Breast epithelium (tissue), 4 donors: Measurements from ENCODE around the gene CCDC97. TPM values are rescaled to one million over a fixed set of nuclear protein-coding genes. Genes with fewer than 3 reads are reported as not detected.
A peak's percentile ranks its signal among the peaks of the same experiment; 100 is the strongest.

ENCODE experiments used
- DNase-seq, 2 donors: peaks; one replicate each; pipeline ENCODE4 v3.0.0-alpha.2; 2019; ENCODE audit warnings: low spot score in 2 of 2
- H3K27ac ChIP-seq, 2 donors: fragments of 200-600 bp; sonication (generic) in 1 of 2; one replicate each; pipeline ENCODE4 v1.5.1; 2016 to 2019; ENCODE audit warnings: mild to moderate bottlenecking in 1 of 2
- H3K27me3 ChIP-seq, 2 donors: fragments of 200-600 bp; sonication (generic) in 1 of 2; one replicate each; pipeline versions ENCODE4 v1.5.1 to v1.6.0; 2017 to 2019; ENCODE audit warnings: control low read depth in 1 of 2, mild to moderate bottlenecking in 1 of 2
- H3K36me3 ChIP-seq: fragments of 200-600 bp; one replicate; pipeline ENCODE4 v1.5.1; 2019
- H3K4me1 ChIP-seq, 2 donors: fragments of 200-600 bp; sonication (generic); one replicate each; pipeline ENCODE4 v1.5.1; 2016 to 2019; ENCODE audit warnings: control low read depth in 1 of 2
- H3K4me3 ChIP-seq, 3 donors: fragments of 200-600 bp; sonication (generic); 1 replicate in 2 of 3; 2 replicates in 1 of 3; pipeline ENCODE4 v1.5.1; 2016 to 2019; ENCODE audit warnings: mild to moderate bottlenecking in 3 of 3, moderate library complexity in 2 of 3
- H3K9me3 ChIP-seq, 2 donors: fragments of 200-600 bp; sonication (generic) in 1 of 2; one replicate each; pipeline ENCODE4 v1.5.1; 2016 to 2019; ENCODE audit warnings: control low read depth in 1 of 2
- POLR2A ChIP-seq: fragments of 450-650 bp; IDR thresholded peaks from one replicate; pipeline ENCODE4 v1.6.1; 2016; ENCODE audit warnings: antibody characterized with exemption, mild to moderate bottlenecking, moderate library complexity
- POLR2AphosphoS5 ChIP-seq, 3 donors: sonication (generic); formaldehyde crosslinking; IDR thresholded peaks; one replicate each; pipeline ENCODE4 v1.6.1; 2017; ENCODE audit warnings: antibody characterized with exemption in 3 of 3
- intact Hi-C: fragments of 100-400 bp; cut with DNase I; formaldehyde crosslinking; loops from one replicate; pipeline ENCODE4 v1.15.1; 2023; ENCODE audit warnings: low total_unique reads
- total RNA-seq, 3 donors: library from RNA; depleted of rRNA; stranded (reverse); fragments of >200 nt; gene quantifications; one replicate each; pipeline ENCODE4 v1.1.0, GENCODE V29; 2016
- TF ChIP-seq, protein P1 (sequence below), 3 donors: fragments of 450-650 bp; IDR thresholded peaks; one replicate each; pipeline ENCODE4 v1.5.1; 2016 to 2017; ENCODE audit warnings: antibody characterized with exemption in 3 of 3, mild to moderate bottlenecking in 3 of 3, moderate library complexity in 3 of 3

The CCDC97 gene
- total RNA-seq, 3 donors from 2014 or later = 15.4 to 15.7 (median 15.4) TPM

DNA sequence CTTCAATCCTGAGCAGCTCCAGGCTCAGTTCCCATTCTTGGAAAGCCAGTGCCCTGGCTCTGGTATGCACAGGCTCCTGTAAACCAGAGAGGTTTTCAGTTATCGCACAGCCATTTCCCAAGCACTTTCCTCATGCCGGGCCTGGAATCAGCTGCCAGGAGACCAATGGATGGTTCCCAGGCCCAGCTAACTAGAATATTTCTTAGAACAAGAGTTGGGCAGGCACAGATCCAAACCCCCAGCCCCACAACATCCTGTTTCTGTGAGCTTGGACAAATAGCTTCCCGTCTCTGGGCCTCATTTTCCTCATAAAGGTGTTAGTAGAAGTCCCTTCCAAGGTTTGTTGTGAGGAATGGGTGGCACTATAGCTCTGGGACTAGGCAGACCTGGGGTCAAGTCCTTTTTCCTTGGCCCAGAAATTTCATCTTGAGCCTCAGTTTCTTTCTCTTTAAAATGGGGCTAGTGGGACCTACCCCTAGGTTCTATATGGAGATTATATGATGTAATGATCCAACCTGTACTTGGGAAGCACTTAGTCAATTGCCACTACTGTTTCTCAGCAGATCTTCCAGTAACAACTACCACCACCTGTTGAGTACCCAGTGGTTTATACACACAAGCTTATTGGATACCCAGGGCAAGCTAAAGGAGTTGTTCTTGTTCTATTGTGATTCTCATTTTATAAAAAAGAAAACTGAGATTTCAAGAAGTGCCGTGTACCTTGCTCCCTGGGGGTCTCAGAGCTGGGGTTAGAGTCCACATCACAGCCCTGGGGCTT, 5.1 kb upstream of the CCDC97 start:
- H3K4me3 ChIP-seq = no peak overlapping the region
- no peaks in the 10 kb centered on the region for H3K27me3 ChIP-seq
- no peak for DNase-seq
- H3K36me3 ChIP-seq = peaks cover 24% of the 10 kb centered on the region
- H3K4me1 ChIP-seq = peaks cover 2 to 8% of the 10 kb centered on the region in 2 donors
- H3K9me3 ChIP-seq = no peaks in the 10 kb centered on the region
- intact Hi-C loops = loop anchor here (5.0 kb wide), 1 partner anchor 348 kb away; no protein-coding TSS in a partner anchor
- TF ChIP-seq, protein P1, sequence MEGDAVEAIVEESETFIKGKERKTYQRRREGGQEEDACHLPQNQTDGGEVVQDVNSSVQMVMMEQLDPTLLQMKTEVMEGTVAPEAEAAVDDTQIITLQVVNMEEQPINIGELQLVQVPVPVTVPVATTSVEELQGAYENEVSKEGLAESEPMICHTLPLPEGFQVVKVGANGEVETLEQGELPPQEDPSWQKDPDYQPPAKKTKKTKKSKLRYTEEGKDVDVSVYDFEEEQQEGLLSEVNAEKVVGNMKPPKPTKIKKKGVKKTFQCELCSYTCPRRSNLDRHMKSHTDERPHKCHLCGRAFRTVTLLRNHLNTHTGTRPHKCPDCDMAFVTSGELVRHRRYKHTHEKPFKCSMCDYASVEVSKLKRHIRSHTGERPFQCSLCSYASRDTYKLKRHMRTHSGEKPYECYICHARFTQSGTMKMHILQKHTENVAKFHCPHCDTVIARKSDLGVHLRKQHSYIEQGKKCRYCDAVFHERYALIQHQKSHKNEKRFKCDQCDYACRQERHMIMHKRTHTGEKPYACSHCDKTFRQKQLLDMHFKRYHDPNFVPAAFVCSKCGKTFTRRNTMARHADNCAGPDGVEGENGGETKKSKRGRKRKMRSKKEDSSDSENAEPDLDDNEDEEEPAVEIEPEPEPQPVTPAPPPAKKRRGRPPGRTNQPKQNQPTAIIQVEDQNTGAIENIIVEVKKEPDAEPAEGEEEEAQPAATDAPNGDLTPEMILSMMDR (IDR thresholded peaks at IDR 0.05) = no peak
- TF ChIP-seq POLR2AphosphoS5 (IDR thresholded peaks at IDR 0.05) (no peak), POLR2A (no peak)
- peak overlapping the region; percentile 18 to 29 for H3K27ac ChIP-seq

DNA sequence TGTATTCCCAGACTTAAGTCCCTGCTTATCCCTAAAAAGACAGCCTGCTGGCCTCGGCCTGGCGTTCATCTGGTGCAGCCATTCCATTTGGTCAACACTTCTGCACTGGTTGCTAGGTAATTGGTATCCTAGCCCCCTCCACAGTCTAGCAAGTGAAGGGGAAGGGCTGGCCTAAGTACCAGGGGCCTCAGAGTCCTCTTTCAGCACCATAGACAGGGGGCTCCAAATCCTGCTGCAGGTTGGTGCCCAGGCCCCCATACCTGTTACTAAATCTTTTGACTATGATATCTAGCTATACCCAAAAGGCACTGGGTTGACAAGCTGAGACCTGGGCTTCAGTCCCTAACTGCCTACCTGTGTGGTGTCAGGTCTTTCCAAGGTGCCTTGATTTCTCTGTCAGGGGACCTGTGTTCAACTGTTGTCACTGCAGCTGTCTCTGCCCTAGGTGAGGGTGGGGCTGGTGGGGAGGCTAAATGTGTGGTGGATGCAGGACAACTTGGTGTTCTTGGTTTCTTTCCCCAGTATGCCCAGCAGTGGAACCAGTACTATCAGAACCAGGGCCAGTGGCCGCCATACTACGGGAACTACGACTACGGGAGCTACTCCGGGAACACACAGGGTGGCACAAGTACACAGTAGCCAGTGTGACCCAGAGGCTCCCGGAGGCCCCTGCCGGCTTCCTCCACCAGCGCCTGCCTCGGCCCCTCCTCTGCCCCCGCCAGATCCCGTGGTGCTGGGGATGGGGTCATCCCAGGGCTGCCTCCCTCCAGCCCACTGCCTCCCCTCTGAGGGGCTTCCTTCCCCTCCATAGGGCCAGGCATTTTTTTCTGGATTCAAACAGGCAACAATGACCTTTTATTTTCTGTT, 3.8 kb upstream of the CCDC97 start:
- Histone ChIP-seq H3K9me3 (no peaks in the 10 kb centered on the region), H3K27ac (peak overlapping the region in 1 of 2 donors; percentile 4), H3K27me3 (no peaks in the 10 kb centered on the region), H3K4me3 (no peak overlapping the region), H3K36me3 (peaks cover 24% of the 10 kb centered on the region), H3K4me1 (peaks cover 2 to 11% of the 10 kb centered on the region in 2 donors)
- DNase-seq = no peak
- TF ChIP-seq POLR2A (no peak), POLR2AphosphoS5 (IDR thresholded peaks at IDR 0.05) (no peak)
- TF ChIP-seq, protein P1 (IDR thresholded peaks at IDR 0.05) = no peak
- intact Hi-C loops = loop anchor here (5.0 kb wide), 1 partner anchor 349 kb away; no protein-coding TSS in a partner anchor

DNA sequence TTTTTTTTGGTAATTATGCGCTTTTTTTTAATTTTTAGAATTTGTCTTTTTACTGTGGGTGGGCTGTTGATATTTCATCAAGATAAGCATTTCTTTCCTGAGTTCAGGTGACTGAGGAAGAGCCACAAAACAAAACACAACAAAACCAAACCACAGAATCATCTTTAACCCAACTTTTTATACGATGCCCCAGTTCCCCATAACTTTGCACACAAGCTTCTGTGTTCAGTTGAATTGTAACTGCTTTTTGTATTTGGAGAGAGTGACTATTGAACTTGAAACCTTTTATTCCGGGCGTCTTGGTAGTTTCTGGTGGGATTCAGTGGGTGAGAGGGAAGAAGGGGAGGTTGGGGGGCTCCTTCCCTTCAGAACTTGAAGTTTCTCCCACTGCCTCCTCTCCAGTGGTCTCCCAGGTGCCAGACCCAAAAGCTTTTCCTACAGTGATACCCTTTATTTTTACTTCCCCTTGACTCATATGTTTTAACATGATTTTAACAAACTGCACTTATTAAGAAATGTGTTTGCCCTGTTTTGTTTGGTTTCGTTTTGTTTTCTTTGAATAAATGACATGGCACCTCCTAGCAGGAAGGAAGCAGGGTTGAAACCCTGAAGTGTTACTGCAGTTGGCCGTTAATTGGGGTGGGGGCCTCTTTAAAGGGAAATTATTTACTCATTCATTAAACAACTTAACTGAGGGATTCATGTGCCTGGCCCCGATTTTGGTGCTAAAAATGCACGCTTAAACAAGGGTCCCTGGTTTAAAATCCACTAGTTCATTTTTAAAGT, 2.7 kb upstream of the CCDC97 start:
- H3K36me3 ChIP-seq = peaks cover 24% of the 10 kb centered on the region
- intact Hi-C loops = loop anchor here (5.0 kb wide), 1 partner anchor 350 kb away; no protein-coding TSS in a partner anchor
- H3K27ac ChIP-seq = peak overlapping the region; percentile 96 to 98
- peaks cover 3 to 18% of the 10 kb centered on the region in 2 donors for H3K4me1 ChIP-seq
- H3K27me3 ChIP-seq = no peaks in the 10 kb centered on the region
- TF ChIP-seq, protein P1 (IDR thresholded peaks at IDR 0.05) = no peak
- no peak for TF ChIP-seq POLR2AphosphoS5 (IDR thresholded peaks at IDR 0.05)
- H3K9me3 ChIP-seq = no peaks in the 10 kb centered on the region
- no peak for DNase-seq
- H3K4me3 ChIP-seq = no peak overlapping the region

DNA sequence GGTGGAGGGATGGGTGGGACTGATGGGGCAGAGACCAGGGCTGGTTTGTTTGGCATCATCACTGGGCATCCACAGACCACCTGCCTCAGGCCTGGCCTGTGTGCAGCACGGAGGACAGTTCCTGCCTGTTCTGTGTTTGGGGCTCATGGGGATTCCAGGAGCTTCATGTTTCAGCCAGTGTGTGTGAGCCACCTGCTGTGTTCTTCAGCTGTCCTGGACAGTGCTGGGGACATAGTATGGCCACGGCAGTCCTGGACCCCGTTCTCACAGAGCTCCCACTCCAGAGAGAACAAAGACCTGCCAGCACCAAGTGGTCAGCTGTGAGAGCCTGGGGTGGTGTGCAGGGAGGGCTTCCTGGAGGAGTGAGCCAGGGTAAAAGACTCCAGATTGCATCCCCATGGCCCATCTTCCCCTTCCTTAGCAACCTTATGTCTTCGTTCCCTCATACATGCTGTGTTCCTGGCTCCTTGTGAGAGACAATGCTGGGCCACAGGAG, 2.0 kb upstream of the CCDC97 start:
- TF ChIP-seq POLR2AphosphoS5 (IDR thresholded peaks at IDR 0.05) (no peak), POLR2A (no peak)
- TF ChIP-seq, protein P1 (IDR thresholded peaks at IDR 0.05) = no peak
- intact Hi-C loops = loop anchor here (5.0 kb wide), 1 partner anchor 351 kb away; no protein-coding TSS in a partner anchor
- DNase-seq = no peak
- Histone ChIP-seq H3K9me3 (no peaks in the 10 kb centered on the region), H3K4me1 (peaks cover 3 to 18% of the 10 kb centered on the region in 2 donors), H3K4me3 (no peak overlapping the region), H3K27ac (peak overlapping the region; percentile 96 to 98), H3K36me3 (peaks cover 24% of the 10 kb centered on the region), H3K27me3 (no peaks in the 10 kb centered on the region)
